Suprapubic skin (tissue), 4 donors: ENCODE data around the gene NPEPL1. TPM values are rescaled to one million over a fixed set of nuclear protein-coding genes. Genes with fewer than 3 reads are reported as not detected.
"Not testable (repeated sequence)": the region's sequence is repeated elsewhere in the genome, so short reads cannot be mapped to it uniquely, and the experiment has no call there.

Source experiments
- DNase-seq, 2 donors: peaks; one replicate each; pipeline ENCODE4 v3.0.0-alpha.2; 2019; ENCODE audit warnings: low spot score in 2 of 2
- H3K27ac ChIP-seq: fragments of 200-600 bp; sonication (generic); one replicate; pipeline ENCODE4 v1.5.1; 2019
- H3K27me3 ChIP-seq: fragments of 200-600 bp; sonication (generic); one replicate; pipeline ENCODE4 v1.5.1; 2019
- H3K36me3 ChIP-seq: fragments of 200-600 bp; sonication (generic); one replicate; pipeline ENCODE4 v1.5.1; 2019
- H3K4me1 ChIP-seq: fragments of 200-600 bp; sonication (generic); one replicate; pipeline ENCODE4 v1.5.1; 2019
- H3K4me3 ChIP-seq: fragments of 200-600 bp; sonication (generic); one replicate; pipeline ENCODE4 v1.5.1; 2019; ENCODE audit warnings: mild to moderate bottlenecking
- H3K9me3 ChIP-seq: fragments of 200-600 bp; sonication (generic); one replicate; pipeline ENCODE4 v1.5.1; 2019
- CTCF ChIP-seq, 2 donors: fragments of 200-600 bp in 1 of 2; fragments of 450-650 bp in 1 of 2; sonication (generic) in 1 of 2; IDR thresholded peaks; one replicate each; pipeline ENCODE4 v1.5.1; 2016 to 2019; ENCODE audit warnings: antibody characterized with exemption in 2 of 2, mild to moderate bottlenecking in 1 of 2, moderate library complexity in 1 of 2
- EP300 ChIP-seq: sonication (generic); formaldehyde crosslinking; IDR thresholded peaks from one replicate; pipeline ENCODE4 v1.6.1; 2017; ENCODE audit warnings: antibody characterized with exemption
- POLR2A ChIP-seq, 2 donors: fragments of 450-650 bp; IDR thresholded peaks; one replicate each; pipeline ENCODE4 v1.6.1; 2017; ENCODE audit warnings: antibody characterized with exemption in 2 of 2, mild to moderate bottlenecking in 2 of 2, moderate library complexity in 2 of 2
- POLR2AphosphoS5 ChIP-seq, 3 donors: sonication (generic); formaldehyde crosslinking; IDR thresholded peaks; one replicate each; pipeline ENCODE4 v1.6.1; 2017; ENCODE audit warnings: antibody characterized with exemption in 3 of 3
- WGBS: methylation state at CpG from one replicate; pipeline ENCODE4 v1.1.5; 2018; 5-methylcytosine and 5-hydroxymethylcytosine counted together
- total RNA-seq, 4 donors: library from RNA; depleted of rRNA; stranded (reverse); fragments of >200 nt; gene quantifications; one replicate each; pipeline ENCODE4 v1.1.0, GENCODE V29; 2016

The NPEPL1 gene
- total RNA-seq, 4 donors from 2014 or later: 21.0 to 69.2 (median 42.0) TPM

- no peak for DNase-seq
- TF ChIP-seq POLR2AphosphoS5 (IDR thresholded peaks at IDR 0.05): no peak
- TF ChIP-seq EP300: no peak
- no peak for TF ChIP-seq POLR2A (IDR thresholded peaks at IDR 0.05)
- no peak for TF ChIP-seq CTCF (IDR thresholded peaks at IDR 0.05)
- H3K9me3 ChIP-seq: no peaks in the 10 kb centered on the region
- 79% methylated on average over 28 of the region's 28 CpGs for WGBS
- no peaks in the 10 kb centered on the region for H3K36me3 ChIP-seq
- no peak overlapping the region for H3K4me3 ChIP-seq
- peaks cover 31% of the 10 kb centered on the region for H3K27me3 ChIP-seq
- no peaks in the 10 kb centered on the region for H3K4me1 ChIP-seq
- H3K27ac ChIP-seq: no peak overlapping the region
Observed at GRCh38 chr20:58755766-58756449, 63.3 kb downstream of the NPEPL1 start.

- H3K4me1 ChIP-seq: no peaks in the 10 kb centered on the region
- no peaks in the 10 kb centered on the region for H3K9me3 ChIP-seq
- H3K27ac ChIP-seq: no peak overlapping the region
- peaks cover 28% of the 10 kb centered on the region for H3K27me3 ChIP-seq
- DNase-seq: no peak
- 74% methylated on average over 7 of the region's 7 CpGs for WGBS
- H3K4me3 ChIP-seq: no peak overlapping the region
- no peak for TF ChIP-seq EP300
- no peak for TF ChIP-seq POLR2AphosphoS5 (IDR thresholded peaks at IDR 0.05)
- TF ChIP-seq CTCF (IDR thresholded peaks at IDR 0.05): no peak
- no peak for TF ChIP-seq POLR2A (IDR thresholded peaks at IDR 0.05)
- no peaks in the 10 kb centered on the region for H3K36me3 ChIP-seq
Observed at GRCh38 chr20:58756450-58756775, 63.8 kb downstream of the NPEPL1 start.

- not testable (repeated sequence) for DNase-seq, H3K4me3 ChIP-seq, H3K27ac ChIP-seq, H3K36me3 ChIP-seq, H3K9me3 ChIP-seq, H3K4me1 ChIP-seq
- H3K27me3 ChIP-seq: peaks cover 20% of the 10 kb centered on the region
- 91% methylated on average over 5 of the region's 5 CpGs for WGBS
Observed at GRCh38 chr20:58757647-58758046, 65.0 kb downstream of the NPEPL1 start.

- H3K27me3 ChIP-seq: peaks cover 7% of the 10 kb centered on the region
- no peak for DNase-seq
- 81% methylated on average over 3 of the region's 3 CpGs for WGBS
Observed at GRCh38 chr20:58759947-58760346, 67.3 kb downstream of the NPEPL1 start.

GRCh38 chr20:58760856-58761255 lies 68.3 kb downstream of the NPEPL1 start:
- peaks cover 6% of the 10 kb centered on the region for H3K27me3 ChIP-seq

More at GRCh38 chr20:58759947-58760346, 67.3 kb downstream of the NPEPL1 start:
- H3K4me3 ChIP-seq: no peak overlapping the region
- no peaks in the 10 kb centered on the region for H3K9me3 ChIP-seq
- H3K27ac ChIP-seq: no peak overlapping the region
- no peaks in the 10 kb centered on the region for H3K4me1 ChIP-seq
- no peaks in the 10 kb centered on the region for H3K36me3 ChIP-seq
- TF ChIP-seq EP300: no peak
- TF ChIP-seq CTCF (IDR thresholded peaks at IDR 0.05): no peak
- TF ChIP-seq POLR2AphosphoS5 (IDR thresholded peaks at IDR 0.05): no peak

More at GRCh38 chr20:58760856-58761255, 68.3 kb downstream of the NPEPL1 start:
- Histone ChIP-seq H3K9me3 (no peaks in the 10 kb centered on the region), H3K27ac (no peak overlapping the region), H3K4me1 (no peaks in the 10 kb centered on the region), H3K36me3 (no peaks in the 10 kb centered on the region), H3K4me3 (no peak overlapping the region)
- no peak for TF ChIP-seq POLR2AphosphoS5 (IDR thresholded peaks at IDR 0.05)
- no peak for TF ChIP-seq EP300
- no peak for TF ChIP-seq CTCF (IDR thresholded peaks at IDR 0.05)
- no peak for TF ChIP-seq POLR2A (IDR thresholded peaks at IDR 0.05)
- WGBS: 88% methylated on average over 3 of the region's 3 CpGs
- DNase-seq: peak in 1 of 2 donors; percentile 31
